GM12801 (cell line): ENCODE data around the gene DGKB.

Experiments
- CTCF ChIP-seq: IDR thresholded peaks from one replicate; pipeline ENCODE4 v1.5.1; 2011; ENCODE audit warnings: control low read depth; ENCODE audit not compliant: insufficient read length; ENCODE audit errors: extremely low read depth

Gene DGKB

GRCh38 chr7:14902589-14903067, at the start of gene DGKB:
TSS of gene DGKB (minus strand) at chr7:14902751.
- TF ChIP-seq CTCF: no peak

- TF ChIP-seq CTCF: no peak
Measured at GRCh38 chr7:14950013-14950412, 47.5 kb upstream of the DGKB start.

- TF ChIP-seq CTCF: no peak
Measured at GRCh38 chr7:14938181-14938580, 35.6 kb upstream of the DGKB start.

GRCh38 chr7:14937581-14937980, 35.0 kb upstream of the DGKB start:
- TF ChIP-seq CTCF: no peak

GRCh38 chr7:14936554-14936953, 34.0 kb upstream of the DGKB start:
- no peak for TF ChIP-seq CTCF

GRCh38 chr7:14934839-14935238, 32.3 kb upstream of the DGKB start:
- TF ChIP-seq CTCF: no peak

GRCh38 chr7:14931511-14932215, 29.1 kb upstream of the DGKB start:
- TF ChIP-seq CTCF: no peak
